Measurements from ENCODE around the gene SCYL1.

- TF ChIP-seq CTCF (conservative IDR thresholded peaks at IDR 0.05; ENCODE audit: low read length): no peak
- TF ChIP-seq EZH2phosphoT487 (IDR thresholded peaks at IDR 0.05; ENCODE audit: borderline replicate concordance, low read depth, low read length): no peak
Observed at GRCh38 chr11:65492637-65493366, 32.1 kb upstream of the SCYL1 start.
